LNCaP clone FGC (cell line): ENCODE measurements around the gene LTBR.

ENCODE experiments used
- DNase-seq: peaks from one replicate; pipeline ENCODE4 v3.0.0-alpha.2; 2011; ENCODE audit warnings: low read depth
- H3K4me3 ChIP-seq: 2 replicates; pipeline ENCODE4 v1.5.1; 2011; ENCODE audit warnings: mild to moderate bottlenecking, low read depth, low read length, control low read depth
- CTCF ChIP-seq: IDR thresholded peaks from 2 replicates; pipeline ENCODE4 v1.5.1; 2012; ENCODE audit warnings: mild to moderate bottlenecking; ENCODE audit not compliant: control insufficient read depth, insufficient read depth; ENCODE audit errors: extremely low read depth

The LTBR gene

GRCh38 chr12:6387541-6387940 lies 3.6 kb downstream of the LTBR start:
- TF ChIP-seq CTCF = no peak
- no peak for DNase-seq
- H3K4me3 ChIP-seq = no peak overlapping the region

GRCh38 chr12:6390084-6390799 lies 6.3 kb downstream of the LTBR start:
- H3K4me3 ChIP-seq = no peak overlapping the region
- TF ChIP-seq CTCF = no peak
- no peak for DNase-seq

- TF ChIP-seq CTCF = no peak
- no peak for DNase-seq
- H3K4me3 ChIP-seq = no peak overlapping the region
These were observed 7.1 kb downstream of the LTBR start for GRCh38 chr12:6391013-6391412.

- no peak for TF ChIP-seq CTCF
- DNase-seq = peak; percentile 94
- peak overlapping the region; percentile 17; the same call in 1 of the 2 replicates for H3K4me3 ChIP-seq
These were observed 8.5 kb downstream of the LTBR start for GRCh38 chr12:6392504-6392903.

GRCh38 chr12:6393109-6393508 lies 9.1 kb downstream of the LTBR start:
- TF ChIP-seq CTCF = no peak
- DNase-seq = no peak
- H3K4me3 ChIP-seq = no peak overlapping the region

GRCh38 chr12:6394398-6394797 lies 10.4 kb downstream of the LTBR start:
- no peak for TF ChIP-seq CTCF
- H3K4me3 ChIP-seq = no peak overlapping the region
- no peak for DNase-seq

- no peak for DNase-seq
- TF ChIP-seq CTCF = no peak
- H3K4me3 ChIP-seq = no peak overlapping the region
These were observed 12.1 kb downstream of the LTBR start for GRCh38 chr12:6396031-6396430.
